ENCODE data around the gene HLA-DOB.

- TF ChIP-seq CTCF (conservative IDR thresholded peaks at IDR 0.05) = no peak
- no peak for TF ChIP-seq ZFX (IDR thresholded peaks at IDR 0.05)
These were observed 30.2 kb upstream of the HLA-DOB start for GRCh38 chr6:32847004-32847403.
